Motor neuron (in vitro differentiated cells): ENCODE results near the gene CFAP97. TPM values are rescaled to one million over a fixed set of nuclear protein-coding genes. Genes with fewer than 3 reads are reported as not detected.
"Not testable (repeated sequence)": the region's sequence is repeated elsewhere in the genome, so short reads cannot be mapped to it uniquely, and the experiment has no call there.

Source experiments
- ATAC-seq, 8 experiments: fragments of 200-7000 bp; cut with Tn5 transposase; replicated peaks in 6 of 8; 2 replicates each; pipeline ENCODE4 v1.8.0; 2021; ENCODE audit warnings: mild to moderate bottlenecking in 8 of 8, moderate library complexity in 8 of 8
- H3K27ac ChIP-seq, 2 donors: fragments of 250-450 bp; sonication (Bioruptor Pico); 2 replicates each; pipeline ENCODE4 v1.9.0; 2021; ENCODE audit warnings: antibody characterized with exemption in 2 of 2, mild to moderate bottlenecking in 2 of 2, moderate library complexity in 1 of 2
- H3K4me1 ChIP-seq, 2 donors: fragments of 250-450 bp; sonication (Bioruptor Pico); replicated peaks in 1 of 2; 2 replicates each; pipeline ENCODE4 v1.6.1; 2021; ENCODE audit warnings: antibody characterized with exemption in 2 of 2, mild to moderate bottlenecking in 2 of 2, moderate library complexity in 1 of 2
- H3K4me3 ChIP-seq, 5 donors: fragments of 250-450 bp; sonication (Bioruptor Pico); 2 replicates each; pipeline ENCODE4 v1.9.0; 2021; ENCODE audit warnings: antibody characterized with exemption in 5 of 5, mild to moderate bottlenecking in 5 of 5, moderate library complexity in 4 of 5
- WGBS, 10 experiments: fragments of 450-650 bp; shearing (Covaris generic); methylation state at CpG; one replicate each; pipeline ENCODE4 v1.0.0; 2022; 5-methylcytosine and 5-hydroxymethylcytosine counted together
- in situ Hi-C, 9 experiments: fragments of 400-800 bp; cut with MboI; loops; one replicate each; pipeline ENCODE4 v1.15.0; 2021; ENCODE audit warnings: low sequenced_read_pairs in 9 of 9, low pct_unique_long_range_greater_than_20kb in 2 of 9; ENCODE audit not compliant: unreplicated experiment in 9 of 9
- total RNA-seq, 8 experiments: library from RNA; unstranded; fragments of 300-600 nt; gene quantifications; 2 replicates each; pipeline versions ENCODE4 v1.2.3 to v1.2.4, GENCODE V29; 2022

Gene CFAP97
- total RNA-seq, 8 experiments from 2014 or later: 19.1 to 58.6 (median 32.9) TPM

- no peak overlapping the region for H3K27ac ChIP-seq
- H3K4me1 ChIP-seq: peaks cover 12 to 16% of the 10 kb centered on the region in 2 donors
- 100% methylated on average over 2 of the region's 2 CpGs; no CpG with 5 or more reads in 8 of the 10 experiments for WGBS, 10 experiments
- no peak for ATAC-seq
- no peak overlapping the region for H3K4me3 ChIP-seq
- in situ Hi-C loops: no loop called here
These were observed 14.5 kb upstream of the CFAP97 start for GRCh38 chr4:185218312-185218711.

- ATAC-seq: no peak
These were observed 13.7 kb upstream of the CFAP97 start for GRCh38 chr4:185217408-185217975.

GRCh38 chr4:185215261-185215660, 11.5 kb upstream of the CFAP97 start:
- no peak overlapping the region for H3K4me3 ChIP-seq
- in situ Hi-C loops: no loop called here
- no peak for ATAC-seq

More at GRCh38 chr4:185217408-185217975, 13.7 kb upstream of the CFAP97 start:
- no peak overlapping the region for H3K27ac ChIP-seq
- WGBS, 10 experiments: 40 to 87% (median 77%) methylated on average over 1 to 6 of the region's 6 CpGs
- peaks cover 14 to 16% of the 10 kb centered on the region in 2 donors for H3K4me1 ChIP-seq
- H3K4me3 ChIP-seq: no peak overlapping the region
- in situ Hi-C loops: no loop called here

GRCh38 chr4:185213877-185214276, 10.1 kb upstream of the CFAP97 start:
- in situ Hi-C loops: no loop called here
- 30 to 100% (median 88%) methylated on average over 2 to 4 of the region's 4 CpGs for WGBS, 10 experiments
- H3K4me1 ChIP-seq: peaks cover 16 to 19% of the 10 kb centered on the region in 2 donors
- H3K4me3 ChIP-seq: no peak overlapping the region
- no peak for ATAC-seq
- H3K27ac ChIP-seq: no peak overlapping the region

More at GRCh38 chr4:185215261-185215660, 11.5 kb upstream of the CFAP97 start:
- H3K4me1 ChIP-seq: peaks cover 19 to 23% of the 10 kb centered on the region in 2 donors
- no peak overlapping the region for H3K27ac ChIP-seq
- WGBS, 10 experiments: 14 to 90% (median 83%) methylated on average over 1 to 2 of the region's 2 CpGs; no CpG with 5 or more reads in 5 of the 10 experiments

- no peak for ATAC-seq
- Histone ChIP-seq H3K4me1 (peaks cover 16 to 19% of the 10 kb centered on the region in 2 donors), H3K4me3 (no peak overlapping the region), H3K27ac (no peak overlapping the region)
- in situ Hi-C loops: no loop called here
- WGBS, 10 experiments: 67 to 100% (median 100%) methylated on average over 1 to 4 of the region's 4 CpGs; no CpG with 5 or more reads in 3 of the 10 experiments
These were observed 8.8 kb upstream of the CFAP97 start for GRCh38 chr4:185212581-185212980.

- ATAC-seq: no peak
- 0 to 80% (median 33%) methylated on average over 1 to 2 of the region's 2 CpGs; no CpG with 5 or more reads in 4 of the 10 experiments for WGBS, 10 experiments
- no peak overlapping the region for H3K27ac ChIP-seq
- H3K4me1 ChIP-seq: peaks cover 9 to 15% of the 10 kb centered on the region in 2 donors
- in situ Hi-C loops: no loop called here
- peak overlapping the region; percentile 54 to 97 (median 80) for H3K4me3 ChIP-seq
These were observed 7.8 kb upstream of the CFAP97 start for GRCh38 chr4:185211641-185212040.

GRCh38 chr4:185211035-185211434, 7.2 kb upstream of the CFAP97 start:
- H3K4me1 ChIP-seq: peaks cover 7 to 15% of the 10 kb centered on the region in 2 donors
- in situ Hi-C loops: no loop called here
- H3K27ac ChIP-seq: no peak overlapping the region
- WGBS, 10 experiments: 0 to 91% (median 15%) methylated on average over 1 to 5 of the region's 5 CpGs
- no peak for ATAC-seq
- peak overlapping the region; percentile 54 to 97 (median 80) for H3K4me3 ChIP-seq

- H3K4me1 ChIP-seq: peaks cover 7 to 15% of the 10 kb centered on the region in 2 donors
- peak overlapping the region; percentile 54 to 97 (median 80) for H3K4me3 ChIP-seq
- in situ Hi-C loops: no loop called here
- ATAC-seq: peak; percentile 10 to 56 (median 22)
- peak overlapping the region; percentile 51 to 61 for H3K27ac ChIP-seq
- 0 to 10% (median 0%) methylated on average over 2 to 8 of the region's 84 CpGs; no CpG with 5 or more reads in 5 of the 10 experiments for WGBS, 10 experiments
These were observed 6.5 kb upstream of the CFAP97 start for GRCh38 chr4:185210102-185210981.

GRCh38 chr4:185209852-185210101, 6.0 kb upstream of the CFAP97 start:
- peak in 7 of 8 experiments; percentile 34 to 49 (median 43) for ATAC-seq
- in situ Hi-C loops: not testable (repeated sequence)
- no CpG with 5 or more reads among the region's 39 CpGs for WGBS, 10 experiments
- Histone ChIP-seq H3K4me3 (peak overlapping the region; percentile 54 to 97 (median 80)), H3K27ac (peak overlapping the region; percentile 51 to 61), H3K4me1 (peaks cover 8 to 15% of the 10 kb centered on the region in 2 donors)

- in situ Hi-C loops: no loop called here
- WGBS, 10 experiments: 0 to 14% (median 3%) methylated on average over 2 to 12 of the region's 72 CpGs
- ATAC-seq: peak; percentile 85 to 95 (median 93)
These were observed 5.4 kb upstream of the CFAP97 start, which contains the start of gene SNX25 for GRCh38 chr4:185209031-185209851. Gene SNX25, plus strand, starts transcription at chr4:185209598. Its CDS starts 229 bp downstream, at chr4:185209827.

GRCh38 chr4:185207466-185207865, 3.7 kb upstream of the CFAP97 start:
- peaks cover 12 to 14% of the 10 kb centered on the region in 2 donors for H3K4me1 ChIP-seq
- in situ Hi-C loops: no loop called here
- WGBS, 10 experiments: 76 to 100% (median 98%) methylated on average over 1 to 5 of the region's 5 CpGs
- ATAC-seq: no peak
- H3K27ac ChIP-seq: no peak overlapping the region
- no peak overlapping the region for H3K4me3 ChIP-seq

More at GRCh38 chr4:185209031-185209851, 5.4 kb upstream of the CFAP97 start, which contains the start of gene SNX25:
- peaks cover 12 to 15% of the 10 kb centered on the region in 2 donors for H3K4me1 ChIP-seq
- H3K27ac ChIP-seq: peak within 1 kb of the TSS; percentile 51 to 61
- peak within 1 kb of the TSS; percentile 54 to 97 (median 80) for H3K4me3 ChIP-seq

GRCh38 chr4:185205697-185206342, 2.0 kb upstream of the CFAP97 start:
- 91 to 100% (median 98%) methylated on average over 3 to 8 of the region's 8 CpGs; no CpG with 5 or more reads in 1 of the 10 experiments for WGBS, 10 experiments
- in situ Hi-C loops: no loop called here
- Histone ChIP-seq H3K4me3 (no peak overlapping the region), H3K27ac (no peak overlapping the region), H3K4me1 (peaks cover 14 to 15% of the 10 kb centered on the region in 2 donors)
- no peak for ATAC-seq
